Measurements from ENCODE around the gene GPR17. TPM values are rescaled to one million over a fixed set of nuclear protein-coding genes. Genes with fewer than 3 reads are reported as not detected.

The GPR17 gene
- total and polyA plus RNA-seq, 9 of the 15 experiments (the other 6 are each of a cell fraction or from before 2014, with no cell fraction given) = not detected

DNA sequence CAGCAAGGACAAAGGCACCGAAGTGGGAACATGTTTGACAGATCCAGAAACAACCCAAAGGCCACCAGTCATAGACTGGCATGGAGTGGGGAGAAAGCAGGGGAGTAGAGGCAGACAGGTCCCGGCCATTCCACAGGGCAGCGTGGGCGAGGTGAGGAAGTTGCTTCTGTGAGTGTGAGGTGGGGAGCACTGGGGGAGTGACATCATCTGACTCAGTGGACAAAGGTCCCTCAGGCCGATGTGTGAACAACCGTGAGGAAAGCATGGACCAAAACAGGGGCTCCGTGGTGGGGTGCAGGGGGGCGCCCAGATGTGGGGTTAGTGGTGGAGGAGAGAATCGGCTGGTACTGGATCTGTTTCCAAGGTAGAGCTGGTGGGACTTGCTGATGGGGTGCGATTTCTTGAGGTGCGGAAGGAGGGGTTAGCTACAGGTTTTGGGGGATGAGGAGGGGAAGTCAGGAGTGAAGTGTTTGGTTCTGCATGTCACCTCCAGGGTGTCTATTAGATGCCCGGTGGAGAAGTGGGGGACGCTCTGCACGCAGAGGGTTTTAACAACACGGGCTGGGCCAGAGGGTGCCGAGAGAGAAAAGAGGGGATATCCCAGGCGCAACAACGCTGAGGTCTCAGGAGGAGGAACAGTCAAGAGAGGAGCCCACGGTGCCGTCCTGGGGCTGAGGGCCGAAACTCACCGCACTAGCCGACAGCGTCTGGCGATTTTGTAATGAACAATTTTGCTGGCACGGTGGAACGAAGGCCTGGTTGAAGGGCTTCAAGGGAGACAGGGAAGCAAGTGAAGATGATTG lies 52.8 kb downstream of the GPR17 start (continued):
- TF ChIP-seq, protein P1, sequence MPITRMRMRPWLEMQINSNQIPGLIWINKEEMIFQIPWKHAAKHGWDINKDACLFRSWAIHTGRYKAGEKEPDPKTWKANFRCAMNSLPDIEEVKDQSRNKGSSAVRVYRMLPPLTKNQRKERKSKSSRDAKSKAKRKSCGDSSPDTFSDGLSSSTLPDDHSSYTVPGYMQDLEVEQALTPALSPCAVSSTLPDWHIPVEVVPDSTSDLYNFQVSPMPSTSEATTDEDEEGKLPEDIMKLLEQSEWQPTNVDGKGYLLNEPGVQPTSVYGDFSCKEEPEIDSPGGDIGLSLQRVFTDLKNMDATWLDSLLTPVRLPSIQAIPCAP (CRISPR knock-in tag; IDR thresholded peaks at IDR 0.05; ENCODE audit: borderline replicate concordance) = no peak
- TF ChIP-seq, protein P2, sequence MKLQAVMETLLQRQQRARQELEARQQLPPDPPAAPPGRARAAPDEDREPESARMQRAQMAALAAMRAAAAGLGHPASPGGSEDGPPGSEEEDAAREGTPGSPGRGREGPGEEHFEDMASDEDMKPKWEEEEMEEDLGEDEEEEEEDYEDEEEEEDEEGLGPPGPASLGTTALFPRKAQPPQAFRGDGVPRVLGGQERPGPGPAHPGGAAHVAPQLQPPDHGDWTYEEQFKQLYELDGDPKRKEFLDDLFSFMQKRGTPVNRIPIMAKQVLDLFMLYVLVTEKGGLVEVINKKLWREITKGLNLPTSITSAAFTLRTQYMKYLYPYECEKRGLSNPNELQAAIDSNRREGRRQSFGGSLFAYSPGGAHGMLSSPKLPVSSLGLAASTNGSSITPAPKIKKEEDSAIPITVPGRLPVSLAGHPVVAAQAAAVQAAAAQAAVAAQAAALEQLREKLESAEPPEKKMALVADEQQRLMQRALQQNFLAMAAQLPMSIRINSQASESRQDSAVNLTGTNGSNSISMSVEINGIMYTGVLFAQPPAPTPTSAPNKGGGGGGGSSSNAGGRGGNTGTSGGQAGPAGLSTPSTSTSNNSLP (IDR thresholded peaks at IDR 0.05; ENCODE audit: borderline replicate concordance, low read depth, low read length) = no peak
- TF ChIP-seq, protein P3, sequence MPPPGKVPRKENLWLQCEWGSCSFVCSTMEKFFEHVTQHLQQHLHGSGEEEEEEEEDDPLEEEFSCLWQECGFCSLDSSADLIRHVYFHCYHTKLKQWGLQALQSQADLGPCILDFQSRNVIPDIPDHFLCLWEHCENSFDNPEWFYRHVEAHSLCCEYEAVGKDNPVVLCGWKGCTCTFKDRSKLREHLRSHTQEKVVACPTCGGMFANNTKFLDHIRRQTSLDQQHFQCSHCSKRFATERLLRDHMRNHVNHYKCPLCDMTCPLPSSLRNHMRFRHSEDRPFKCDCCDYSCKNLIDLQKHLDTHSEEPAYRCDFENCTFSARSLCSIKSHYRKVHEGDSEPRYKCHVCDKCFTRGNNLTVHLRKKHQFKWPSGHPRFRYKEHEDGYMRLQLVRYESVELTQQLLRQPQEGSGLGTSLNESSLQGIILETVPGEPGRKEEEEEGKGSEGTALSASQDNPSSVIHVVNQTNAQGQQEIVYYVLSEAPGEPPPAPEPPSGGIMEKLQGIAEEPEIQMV (tag; conservative IDR thresholded peaks at IDR 0.05; ENCODE audit: low read depth) = no peak
- TF ChIP-seq ZNF586 (CRISPR knock-in tag; conservative IDR thresholded peaks at IDR 0.05) = no peak

All from K562 (cell line).